Activated CD8-positive, alpha-beta T cell treated with anti-CD3 and anti-CD28 coated beads, Interleukin-2, amount 10 ng/mL, durations not matched to agents 7 days and 5 days (primary cell): ENCODE results near the gene ERCC6L2. TPM values are rescaled to one million over a fixed set of nuclear protein-coding genes. Genes with fewer than 3 reads are reported as not detected.

Experiments
- ATAC-seq: fragments of 150-1000 bp; cut with Tn5 transposase; one replicate; pipeline ENCODE4 v1.10.0; 2021; ENCODE audit warnings: moderate library complexity
- CTCF ChIA-PET: fragments of 350-600 bp; sonication (Branson Sonifier 250); formaldehyde crosslinking; loops from one replicate; lab custom pipeline; 2021; ENCODE audit warnings: antibody characterized with exemption; lab: Charles Lee
- POLR2A ChIA-PET: fragments of 350-600 bp; sonication (Branson Sonifier 250); formaldehyde crosslinking; loops from one replicate; lab custom pipeline; 2021; ENCODE audit warnings: antibody characterized with exemption; lab: Charles Lee
- DNase-seq: peaks from one replicate; pipeline ENCODE4 v3.0.0-alpha.2; 2020
- H3K27ac Mint-ChIP-seq: one replicate; pipeline ENCODE4 v1.8.0; 2021; ENCODE audit warnings: mild to moderate bottlenecking, mixed read lengths
- H3K27me3 Mint-ChIP-seq: one replicate; pipeline ENCODE4 v1.8.0; 2021; ENCODE audit warnings: low read depth, mixed read lengths
- H3K36me3 Mint-ChIP-seq: one replicate; pipeline ENCODE4 v1.8.0; 2021; ENCODE audit warnings: low read depth, mixed read lengths
- H3K4me1 Mint-ChIP-seq: one replicate; pipeline ENCODE4 v1.8.0; 2021; ENCODE audit warnings: low read depth, mixed read lengths
- H3K4me3 Mint-ChIP-seq: one replicate; pipeline ENCODE4 v1.8.0; 2021; ENCODE audit warnings: mild to moderate bottlenecking, mixed read lengths
- H3K9me3 Mint-ChIP-seq: one replicate; pipeline ENCODE4 v1.8.0; 2022; ENCODE audit warnings: mixed read lengths; ENCODE audit not compliant: insufficient read depth
- total RNA-seq, 2 experiments: library from RNA; stranded (reverse); gene quantifications; one replicate each; pipeline ENCODE4 v1.2.3, GENCODE V29; 2021

The ERCC6L2 gene
- total RNA-seq, 2 experiments from 2014 or later, result 32.2 to 33.1 TPM

DNA sequence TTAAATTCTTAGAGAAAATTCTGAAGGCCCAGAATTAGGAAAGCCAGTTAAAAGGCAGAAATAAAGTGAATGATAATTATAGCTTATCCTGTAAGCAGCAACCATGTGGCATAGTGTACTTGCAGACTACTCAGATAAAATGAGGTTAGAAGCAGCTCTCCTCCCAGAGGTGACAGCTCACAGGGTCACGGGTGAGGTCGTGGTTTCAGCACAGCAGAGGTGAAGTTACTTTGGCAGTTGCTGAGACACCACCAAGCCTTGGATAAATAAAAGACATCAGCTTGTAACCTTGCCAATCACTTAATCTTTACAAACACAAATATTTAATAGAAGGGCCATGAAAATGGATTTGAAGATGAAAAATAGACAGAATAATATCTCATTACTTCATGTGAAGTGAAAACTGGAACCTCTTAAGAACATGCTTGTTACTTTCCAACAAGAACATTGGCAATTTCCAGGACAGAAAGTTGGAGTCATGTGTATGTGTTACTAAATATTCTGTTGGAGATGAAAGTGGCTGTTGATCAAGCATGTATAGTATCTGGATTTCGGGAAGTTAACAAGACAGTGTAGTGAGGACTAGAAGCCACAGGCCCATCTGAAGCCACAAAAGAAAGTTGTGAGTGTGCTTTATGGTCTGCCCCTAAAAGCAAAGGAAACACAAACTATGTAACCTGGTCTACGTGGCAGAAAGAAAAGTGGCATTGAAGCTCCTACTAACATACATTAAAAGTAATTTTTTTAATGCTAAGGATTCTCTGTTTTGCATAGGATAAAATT lies 134.4 kb downstream of the ERCC6L2 start:
- peak overlapping the region; percentile 89 for H3K27ac Mint-ChIP-seq
- ATAC-seq, result peak; percentile 89
- peaks cover 4% of the 10 kb centered on the region for H3K9me3 Mint-ChIP-seq
- peaks cover 60% of the 10 kb centered on the region for H3K4me1 Mint-ChIP-seq
- no peaks in the 10 kb centered on the region for H3K27me3 Mint-ChIP-seq
- H3K36me3 Mint-ChIP-seq, result peaks cover 26% of the 10 kb centered on the region
- CTCF ChIA-PET, result interaction anchor here (0.7 to 1.1 kb wide), 2 partner anchors 9 to 158 kb away, joined by 3 to 4 read pairs; no protein-coding TSS in a partner anchor
- POLR2A ChIA-PET, result interaction anchor here (0.5 to 2.9 kb wide), 8 partner anchors 11 to 187 kb away, joined by 3 to 13 read pairs (median 3); partner anchors contain the start of gene ERCC6L2
- peak; percentile 89 for DNase-seq
- H3K4me3 Mint-ChIP-seq, result peak overlapping the region; percentile 39

DNA sequence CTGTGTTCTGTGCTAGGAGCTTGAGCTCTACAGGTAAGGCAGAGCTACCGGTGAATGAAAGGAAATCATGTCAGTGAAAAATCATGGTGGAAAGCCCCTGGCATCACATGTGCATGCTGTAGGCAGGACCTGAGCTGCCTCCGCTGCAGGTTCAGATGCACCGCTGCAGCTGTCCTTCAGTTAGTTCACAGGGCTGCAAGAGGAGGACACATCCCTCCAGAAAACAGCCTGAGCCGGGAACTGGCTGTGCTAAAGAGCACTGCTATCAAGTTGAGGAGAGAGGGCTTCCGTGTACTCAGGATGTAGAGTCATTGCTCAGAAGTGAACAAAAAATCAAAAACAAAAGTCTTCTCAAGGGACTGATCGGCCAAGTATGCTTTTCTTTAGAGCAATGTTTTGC lies 138.6 kb downstream of the ERCC6L2 start:
- peaks cover 4% of the 10 kb centered on the region for H3K9me3 Mint-ChIP-seq
- no peaks in the 10 kb centered on the region for H3K27me3 Mint-ChIP-seq
- H3K27ac Mint-ChIP-seq, result peak overlapping the region; percentile 88
- DNase-seq, result peak; percentile 73
- peak overlapping the region; percentile 42 for H3K4me3 Mint-ChIP-seq
- peaks cover 42% of the 10 kb centered on the region for H3K36me3 Mint-ChIP-seq
- ChIA-PET POLR2A (interaction anchor here (1.3 to 3.9 kb wide), 2 partner anchors 132 to 138 kb away, joined by 3 to 27 read pairs; partner anchors contain the start of gene ERCC6L2), CTCF (interaction anchor here (1.0 to 1.6 kb wide), 3 partner anchors 11 to 138 kb away, joined by 3 read pairs; no protein-coding TSS in a partner anchor)
- peaks cover 83% of the 10 kb centered on the region for H3K4me1 Mint-ChIP-seq
- peak; percentile 41 for ATAC-seq

DNA sequence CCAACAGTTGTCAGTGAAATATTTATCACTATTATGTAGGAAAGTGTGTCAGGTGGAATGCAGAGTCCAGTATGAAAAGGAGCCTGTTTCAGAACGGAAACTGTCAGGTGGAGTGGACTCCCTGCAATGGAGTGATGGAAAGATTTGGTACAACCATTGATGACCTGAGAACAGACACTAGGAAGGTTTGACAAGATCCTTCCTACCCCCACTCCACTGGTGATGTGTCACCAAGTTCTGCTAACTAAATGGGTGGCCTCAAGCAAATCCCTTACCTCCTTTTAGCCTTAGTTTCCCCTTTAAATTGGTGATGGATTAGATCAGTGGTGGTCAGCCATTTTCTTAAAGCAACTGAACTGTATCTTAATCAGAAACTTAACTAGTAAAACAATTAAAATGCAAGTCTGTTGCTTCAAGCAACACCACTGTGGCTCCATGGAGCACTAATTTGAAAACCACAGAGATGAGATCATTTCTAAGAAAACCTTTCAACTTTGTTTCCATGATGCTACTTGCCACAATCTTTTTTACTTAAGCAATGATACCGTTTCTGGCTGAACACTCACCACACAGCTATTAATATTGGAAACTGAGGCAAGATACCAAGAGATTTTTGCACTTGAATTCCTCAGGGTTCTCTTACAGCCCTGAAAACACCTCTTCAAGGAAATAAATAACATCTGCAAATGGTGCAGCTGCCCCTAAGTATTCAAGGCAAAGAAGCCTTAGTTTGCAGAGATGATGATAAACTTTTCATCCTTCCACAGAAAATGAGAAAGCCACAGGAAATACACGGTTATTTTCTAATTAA lies 140.6 kb downstream of the ERCC6L2 start:
- peaks cover 4% of the 10 kb centered on the region for H3K9me3 Mint-ChIP-seq
- peak overlapping the region; percentile 17 for H3K4me3 Mint-ChIP-seq

More for the DNA sequence above, 140.6 kb downstream of the ERCC6L2 start:
- peak; percentile 58 for ATAC-seq
- POLR2A ChIA-PET, result interaction anchor here (3.9 kb wide), 1 partner anchor 140 kb away, joined by 27 read pairs; the partner anchor contains the start of gene ERCC6L2
- peak; percentile 66 for DNase-seq
- CTCF ChIA-PET, result no interaction called here
- Mint-ChIP-seq H3K36me3 (peaks cover 44% of the 10 kb centered on the region), H3K27me3 (no peaks in the 10 kb centered on the region), H3K27ac (peak overlapping the region; percentile 90), H3K4me1 (peaks cover 81% of the 10 kb centered on the region)
